Measurements from ENCODE around the gene ZKSCAN5. TPM values are rescaled to one million over a fixed set of nuclear protein-coding genes. Genes with fewer than 3 reads are reported as not detected.
A peak's percentile ranks its signal among the peaks of the same experiment; 100 is the strongest.
"Not testable (repeated sequence)": the region's sequence is repeated elsewhere in the genome, so short reads cannot be mapped to it uniquely, and the experiment has no call there.

The ZKSCAN5 gene
- total RNA-seq, 1 donor = 6.3 TPM

GRCh38 chr7:99478464-99479440 lies 25.7 kb upstream of the ZKSCAN5 start:
- no peak overlapping the region for H3K4me3 ChIP-seq (ENCODE audit: low read length)
- H3K9me3 ChIP-seq (ENCODE audit: low read depth, low read length) = no peaks in the 10 kb centered on the region
- H3K27me3 ChIP-seq (ENCODE audit: insufficient read depth, low read length) = no peaks in the 10 kb centered on the region
- H3K4me1 ChIP-seq (ENCODE audit: insufficient read depth, low read length) = peaks cover 25% of the 10 kb centered on the region

GRCh38 chr7:99485094-99485493 lies 19.4 kb upstream of the ZKSCAN5 start:
- no peak overlapping the region for H3K4me3 ChIP-seq (ENCODE audit: low read length)
- no peaks in the 10 kb centered on the region for H3K4me1 ChIP-seq (ENCODE audit: insufficient read depth, low read length)
- H3K9me3 ChIP-seq (ENCODE audit: low read depth, low read length) = no peaks in the 10 kb centered on the region
- no peaks in the 10 kb centered on the region for H3K27me3 ChIP-seq (ENCODE audit: insufficient read depth, low read length)

GRCh38 chr7:99489235-99489634 lies 15.2 kb upstream of the ZKSCAN5 start:
- Histone ChIP-seq H3K9me3 (ENCODE audit: low read depth, low read length) (peaks cover 8% of the 10 kb centered on the region), H3K4me3 (ENCODE audit: low read length) (no peak overlapping the region), H3K4me1 (ENCODE audit: insufficient read depth, low read length) (no peaks in the 10 kb centered on the region), H3K27me3 (ENCODE audit: insufficient read depth, low read length) (no peaks in the 10 kb centered on the region)

GRCh38 chr7:99490878-99491277 lies 13.6 kb upstream of the ZKSCAN5 start:
- no peak overlapping the region for H3K4me3 ChIP-seq (ENCODE audit: low read length)
- H3K9me3 ChIP-seq (ENCODE audit: low read depth, low read length) = peaks cover 11% of the 10 kb centered on the region
- no peaks in the 10 kb centered on the region for H3K4me1 ChIP-seq (ENCODE audit: insufficient read depth, low read length)
- no peaks in the 10 kb centered on the region for H3K27me3 ChIP-seq (ENCODE audit: insufficient read depth, low read length)

- H3K4me3 ChIP-seq (ENCODE audit: low read length) = no peak overlapping the region
- H3K4me1 ChIP-seq (ENCODE audit: insufficient read depth, low read length) = peaks cover 20% of the 10 kb centered on the region
- H3K9me3 ChIP-seq (ENCODE audit: low read depth, low read length) = peaks cover 11% of the 10 kb centered on the region
- H3K27me3 ChIP-seq (ENCODE audit: insufficient read depth, low read length) = no peaks in the 10 kb centered on the region
Observed at GRCh38 chr7:99493823-99494222, 10.6 kb upstream of the ZKSCAN5 start.

- H3K9me3 ChIP-seq (ENCODE audit: low read depth, low read length) = peaks cover 11% of the 10 kb centered on the region
- no peaks in the 10 kb centered on the region for H3K27me3 ChIP-seq (ENCODE audit: insufficient read depth, low read length)
- H3K4me3 ChIP-seq (ENCODE audit: low read length) = peak overlapping the region; percentile 98
- peaks cover 32% of the 10 kb centered on the region for H3K4me1 ChIP-seq (ENCODE audit: insufficient read depth, low read length)
Observed at GRCh38 chr7:99497766-99498545, 6.5 kb upstream of the ZKSCAN5 start.

- Histone ChIP-seq H3K4me1 (ENCODE audit: insufficient read depth, low read length) (peaks cover 32% of the 10 kb centered on the region), H3K9me3 (ENCODE audit: low read depth, low read length) (peaks cover 10% of the 10 kb centered on the region), H3K27me3 (ENCODE audit: insufficient read depth, low read length) (no peaks in the 10 kb centered on the region), H3K4me3 (ENCODE audit: low read length) (peak overlapping the region; percentile 98)
Observed at GRCh38 chr7:99498546-99498944, 5.9 kb upstream of the ZKSCAN5 start.

GRCh38 chr7:99499371-99499720 lies 5.1 kb upstream of the ZKSCAN5 start:
- peaks cover 2% of the 10 kb centered on the region for H3K9me3 ChIP-seq (ENCODE audit: low read depth, low read length)
- peak overlapping the region; percentile 98 for H3K4me3 ChIP-seq (ENCODE audit: low read length)
- no peaks in the 10 kb centered on the region for H3K27me3 ChIP-seq (ENCODE audit: insufficient read depth, low read length)
- H3K4me1 ChIP-seq (ENCODE audit: insufficient read depth, low read length) = peaks cover 37% of the 10 kb centered on the region

- Histone ChIP-seq H3K4me3 (ENCODE audit: low read length) (peak within 1 kb of the TSS; percentile 98), H3K27me3 (ENCODE audit: insufficient read depth, low read length) (no peaks in the 10 kb centered on the region), H3K4me1 (ENCODE audit: insufficient read depth, low read length) (peaks cover 38% of the 10 kb centered on the region), H3K9me3 (ENCODE audit: low read depth, low read length) (no peaks in the 10 kb centered on the region)
Observed at GRCh38 chr7:99499721-99500636, 4.5 kb upstream of the ZKSCAN5 start, which contains the start of gene ZNF394. Gene ZNF394 (minus strand): TSS chr7:99500281. CDS start chr7:99500093, 188 bp downstream.

GRCh38 chr7:99500637-99501009 lies 3.8 kb upstream of the ZKSCAN5 start:
- Histone ChIP-seq H3K27me3 (ENCODE audit: insufficient read depth, low read length) (no peaks in the 10 kb centered on the region), H3K4me1 (ENCODE audit: insufficient read depth, low read length) (peaks cover 43% of the 10 kb centered on the region), H3K9me3 (ENCODE audit: low read depth, low read length) (no peaks in the 10 kb centered on the region), H3K4me3 (ENCODE audit: low read length) (peak overlapping the region; percentile 98)

- peaks cover 49% of the 10 kb centered on the region for H3K4me1 ChIP-seq (ENCODE audit: insufficient read depth, low read length)
- not testable (repeated sequence) for H3K4me3 ChIP-seq (ENCODE audit: low read length)
Observed at GRCh38 chr7:99501236-99501635, 3.2 kb upstream of the ZKSCAN5 start.

GRCh38 chr7:99504281-99504602 lies 220 bp upstream of the ZKSCAN5 start:
- Histone ChIP-seq H3K27me3 (ENCODE audit: insufficient read depth, low read length) (no peaks in the 10 kb centered on the region), H3K4me3 (ENCODE audit: low read length) (peak overlapping the region; percentile 88), H3K9me3 (ENCODE audit: low read depth, low read length) (no peaks in the 10 kb centered on the region), H3K4me1 (ENCODE audit: insufficient read depth, low read length) (peaks cover 38% of the 10 kb centered on the region)

More at GRCh38 chr7:99501236-99501635, 3.2 kb upstream of the ZKSCAN5 start:
- not testable (repeated sequence) for H3K9me3 ChIP-seq (ENCODE audit: low read depth, low read length); H3K27me3 ChIP-seq (ENCODE audit: insufficient read depth, low read length)

- Histone ChIP-seq H3K4me1 (ENCODE audit: insufficient read depth, low read length) (peaks cover 38% of the 10 kb centered on the region), H3K9me3 (ENCODE audit: low read depth, low read length) (no peaks in the 10 kb centered on the region), H3K4me3 (ENCODE audit: low read length) (peak overlapping the region; percentile 88), H3K27me3 (ENCODE audit: insufficient read depth, low read length) (no peaks in the 10 kb centered on the region)
Observed at GRCh38 chr7:99505324-99505662, 831 bp downstream of the ZKSCAN5 start.

- Histone ChIP-seq H3K4me3 (ENCODE audit: low read length) (no peak overlapping the region), H3K27me3 (ENCODE audit: insufficient read depth, low read length) (no peaks in the 10 kb centered on the region), H3K9me3 (ENCODE audit: low read depth, low read length) (no peaks in the 10 kb centered on the region), H3K4me1 (ENCODE audit: insufficient read depth, low read length) (no peaks in the 10 kb centered on the region)
Observed at GRCh38 chr7:99514050-99514449, 9.6 kb downstream of the ZKSCAN5 start.

- no peaks in the 10 kb centered on the region for H3K4me1 ChIP-seq (ENCODE audit: insufficient read depth, low read length)
- no peaks in the 10 kb centered on the region for H3K27me3 ChIP-seq (ENCODE audit: insufficient read depth, low read length)
- H3K9me3 ChIP-seq (ENCODE audit: low read depth, low read length) = no peaks in the 10 kb centered on the region
- H3K4me3 ChIP-seq (ENCODE audit: low read length) = no peak overlapping the region
Observed at GRCh38 chr7:99521399-99521798, 16.9 kb downstream of the ZKSCAN5 start.
